H1 (cell line): ENCODE data around the gene MBD5. TPM values are rescaled to one million over a fixed set of nuclear protein-coding genes. Genes with fewer than 3 reads are reported as not detected.

Experiments used
- CTCF ChIA-PET: fragments of 300-600 bp; sonication (Branson Sonifier 250); formaldehyde crosslinking; loops from one replicate; lab custom pipeline; 2021; ENCODE audit not compliant: partially characterized antibody; lab: Charles Lee
- POLR2A ChIA-PET: fragments of 300-600 bp; sonication (Branson Sonifier 250); formaldehyde crosslinking; loops from one replicate; lab custom pipeline; 2021; ENCODE audit warnings: inconsistent platforms; ENCODE audit not compliant: partially characterized antibody; lab: Charles Lee
- DNase-seq, 2 experiments: peaks; one replicate each; pipeline versions ENCODE4 v3.0.0 to v3.0.0-alpha.2; 2010 to 2022; ENCODE audit warnings: low spot score in 2 of 2, low read depth in 1 of 2, mixed read lengths in 1 of 2
- FAIRE-seq: peaks from 2 replicates; lab custom pipeline; 2011; peaks lifted over from hg19 to GRCh38; lab: Jason Lieb, UNC
- H2AFZ ChIP-seq: 2 replicates; pipeline ENCODE4 v1.8.1; 2012; ENCODE audit warnings: low read length, inconsistent platforms
- H2AK5ac ChIP-seq: 2 replicates; pipeline ENCODE4 v1.6.1; 2013; ENCODE audit warnings: low read depth, low read length
- H2BK120ac ChIP-seq: replicated peaks from 2 replicates; pipeline ENCODE3; 2013; ENCODE audit warnings: low read depth, low read length, inconsistent platforms
- H2BK12ac ChIP-seq: 2 replicates; pipeline ENCODE4 v1.6.1; 2013; ENCODE audit warnings: low read depth, low read length
- H2BK15ac ChIP-seq: 2 replicates; pipeline ENCODE4 v1.6.1; 2013; ENCODE audit warnings: low read length
- H2BK20ac ChIP-seq: 2 replicates; pipeline ENCODE4 v1.6.1; 2013; ENCODE audit warnings: low read length
- H2BK5ac ChIP-seq: 2 replicates; pipeline ENCODE4 v1.6.1; 2013; ENCODE audit warnings: low read depth, low read length
- H3K14ac ChIP-seq: 2 replicates; pipeline ENCODE4 v1.6.1; 2013; ENCODE audit warnings: inconsistent platforms; ENCODE audit not compliant: insufficient read length
- H3K18ac ChIP-seq: 2 replicates; pipeline ENCODE4 v1.6.1; 2013; ENCODE audit warnings: low read length; ENCODE audit errors: extremely low read depth
- H3K23ac ChIP-seq: 2 replicates; pipeline ENCODE4 v1.6.1; 2013; ENCODE audit warnings: inconsistent platforms; ENCODE audit not compliant: insufficient read length
- H3K23me2 ChIP-seq: 2 replicates; pipeline ENCODE4 v1.6.1; 2013; ENCODE audit warnings: low read depth, low read length
- H3K27ac ChIP-seq: 2 replicates; pipeline ENCODE4 v1.6.1; 2011; ENCODE audit warnings: low read depth, low read length, inconsistent platforms
- H3K27me3 ChIP-seq, 4 experiments: replicated peaks in 1 of 4; 1 replicate in 1 of 4; 2 replicates in 3 of 4; pipeline versions ENCODE4 v1.6.1 to v1.8.1; 2011 to 2013; ENCODE audit warnings: low read length in 3 of 4, mild to moderate bottlenecking in 3 of 4, inconsistent platforms in 2 of 4, mixed read lengths in 2 of 4, moderate library complexity in 1 of 4; ENCODE audit not compliant: control insufficient read depth in 3 of 4, insufficient read depth in 3 of 4; ENCODE audit errors: extremely low read depth in 1 of 4
- H3K36me3 ChIP-seq, 4 experiments: 2 replicates each; pipeline versions ENCODE4 v1.6.1 to v1.8.1; 2011 to 2013; ENCODE audit warnings: mild to moderate bottlenecking in 4 of 4, low read length in 3 of 4, moderate library complexity in 2 of 4, control low read depth in 1 of 4, inconsistent platforms in 1 of 4; ENCODE audit not compliant: insufficient read depth in 4 of 4, control insufficient read depth in 2 of 4
- H3K4ac ChIP-seq: replicated peaks from 2 replicates; pipeline ENCODE3; 2013; ENCODE audit warnings: low read length, low read depth, mixed read lengths, inconsistent platforms; ENCODE audit not compliant: insufficient read length
- H3K4me1 ChIP-seq, 4 experiments: replicated peaks in 1 of 4; 1 replicate in 1 of 4; 2 replicates in 3 of 4; pipeline versions ENCODE4 v1.6.1 to v1.8.1; 2011 to 2013; ENCODE audit warnings: low read length in 3 of 4, inconsistent platforms in 2 of 4, mixed read lengths in 1 of 4; ENCODE audit not compliant: insufficient read depth in 4 of 4, control insufficient read depth in 3 of 4
- H3K4me2 ChIP-seq, 2 experiments: 2 replicates each; pipeline versions ENCODE4 v1.6.1 to v1.8.1; 2011 to 2013; ENCODE audit warnings: low read depth in 2 of 2, low read length in 2 of 2, control low read depth in 1 of 2, inconsistent platforms in 1 of 2, mild to moderate bottlenecking in 1 of 2; ENCODE audit not compliant: insufficient read depth in 1 of 2
- H3K4me3 ChIP-seq, 4 experiments: fragments of 200-600, 300-600 bp in 1 of 4; sonication (generic), shearing (Covaris generic), sonication (Bioruptor Twin) in 1 of 4; 2 replicates each; pipeline versions ENCODE4 v1.5.1 to v1.8.1; 2011 to 2016; ENCODE audit warnings: low read length in 4 of 4, low read depth in 3 of 4, control low read depth in 2 of 4, inconsistent platforms in 2 of 4, mild to moderate bottlenecking in 2 of 4, mixed read lengths in 1 of 4, moderate library complexity in 1 of 4; ENCODE audit not compliant: insufficient read depth in 2 of 4; ENCODE audit errors: extremely low read depth in 1 of 4
- H3K56ac ChIP-seq: replicated peaks from 2 replicates; pipeline ENCODE3; 2013; ENCODE audit warnings: low read depth, mild to moderate bottlenecking, mixed read lengths, low read length, inconsistent platforms; ENCODE audit not compliant: insufficient read length
- H3K79me1 ChIP-seq: 2 replicates; pipeline ENCODE4 v1.6.1; 2013; ENCODE audit warnings: low read depth, low read length, control low read depth
- H3K79me2 ChIP-seq, 2 experiments: 2 replicates each; pipeline versions ENCODE4 v1.6.1 to v1.8.1; 2012 to 2013; ENCODE audit warnings: low read length in 2 of 2, mild to moderate bottlenecking in 2 of 2, inconsistent platforms in 1 of 2; ENCODE audit not compliant: insufficient read depth in 2 of 2, control insufficient read depth in 1 of 2
- H3K9ac ChIP-seq, 4 experiments: replicated peaks in 1 of 4; 1 replicate in 1 of 4; 2 replicates in 3 of 4; pipeline versions ENCODE4 v1.6.1 to v1.8.1; 2011 to 2013; ENCODE audit warnings: low read depth in 3 of 4, low read length in 3 of 4, control low read depth in 2 of 4, mild to moderate bottlenecking in 2 of 4, moderate library complexity in 2 of 4, inconsistent platforms in 1 of 4; ENCODE audit errors: extremely low read depth in 1 of 4
- H3K9me3 ChIP-seq, 2 experiments: 2 replicates each; pipeline versions ENCODE4 v1.6.1 to v1.8.1; 2012 to 2013; ENCODE audit warnings: mild to moderate bottlenecking in 2 of 2, moderate library complexity in 2 of 2, control low read depth in 1 of 2, inconsistent platforms in 1 of 2, low read depth in 1 of 2, low read length in 1 of 2, mixed read lengths in 1 of 2; ENCODE audit not compliant: insufficient read depth in 2 of 2
- H4K20me1 ChIP-seq, 2 experiments: replicated peaks in 1 of 2; 2 replicates each; pipeline versions ENCODE3 to v1.8.1; 2011 to 2013; ENCODE audit warnings: inconsistent platforms in 2 of 2, low read length in 2 of 2, mild to moderate bottlenecking in 1 of 2; ENCODE audit not compliant: insufficient read depth in 2 of 2, control insufficient read depth in 1 of 2
- H4K5ac ChIP-seq: 2 replicates; pipeline ENCODE4 v1.6.1; 2013; ENCODE audit warnings: low read length, low read depth, mixed read lengths, inconsistent platforms; ENCODE audit not compliant: insufficient read length
- H4K8ac ChIP-seq: 2 replicates; pipeline ENCODE4 v1.8.0; 2013; ENCODE audit warnings: mild to moderate bottlenecking, moderate library complexity, low read length, inconsistent platforms; ENCODE audit not compliant: insufficient read depth; ENCODE audit errors: extremely low read depth
- H4K91ac ChIP-seq: replicated peaks from 2 replicates; pipeline ENCODE3; 2013; ENCODE audit warnings: low read length, mixed read lengths, inconsistent platforms; ENCODE audit not compliant: insufficient read length
- HDAC2 ChIP-seq, 2 experiments: fragments of 300-600 bp in 1 of 2; sonication (generic) in 1 of 2; IDR thresholded peaks; 2 replicates each; pipeline ENCODE4 v1.6.1; 2011 to 2012; ENCODE audit warnings: low read depth in 2 of 2, low read length in 2 of 2, mild to moderate bottlenecking in 2 of 2, moderate library complexity in 2 of 2, borderline replicate concordance in 1 of 2, inconsistent platforms in 1 of 2
- HDAC6 ChIP-seq: IDR thresholded peaks from one replicate; pipeline ENCODE4 v1.7.1; 2012; ENCODE audit warnings: low read depth, mild to moderate bottlenecking, inconsistent platforms, low read length, moderate library complexity
- KDM4A ChIP-seq: IDR thresholded peaks from one replicate; pipeline ENCODE4 v1.7.1; 2012; ENCODE audit warnings: low read depth, mild to moderate bottlenecking, moderate library complexity, low read length, inconsistent platforms; ENCODE audit not compliant: severe bottlenecking
- SIX5 ChIP-seq: IDR thresholded peaks from 2 replicates; pipeline ENCODE4 v1.6.1; 2011; ENCODE audit warnings: mild to moderate bottlenecking, low read depth, low read length
- TCF12 ChIP-seq: IDR thresholded peaks from 2 replicates; pipeline ENCODE4 v1.6.1; 2011; ENCODE audit warnings: low read depth, mild to moderate bottlenecking, low read length
- YY1 ChIP-seq: IDR thresholded peaks from 2 replicates; pipeline ENCODE4 v1.6.1; 2011; ENCODE audit warnings: low read depth, mild to moderate bottlenecking, low read length
- ZNF274 ChIP-seq: IDR thresholded peaks from 2 replicates; pipeline ENCODE4 v1.7.0; 2012; ENCODE audit warnings: low read length, borderline replicate concordance; ENCODE audit errors: extremely low read depth
- WGBS, 2 experiments: shearing (Covaris generic) in 1 of 2; methylation state at CpG; one replicate each; pipeline versions ENCODE4 v1.1.6 to v1.1.7; 2013 to 2015; ENCODE audit warnings: low lambda C conversion rate in 2 of 2, mixed read lengths in 2 of 2, inconsistent platforms in 1 of 2, low coverage in 1 of 2, missing lambda C conversion rate in 1 of 2; ENCODE audit not compliant: insufficient replicate concordance in 2 of 2, insufficient coverage in 1 of 2, insufficient read length in 1 of 2; ENCODE audit errors: extremely low coverage in 1 of 2, missing lambda C conversion rate in 1 of 2; 5-methylcytosine and 5-hydroxymethylcytosine counted together
- polyA plus RNA-seq, 7 experiments: library from polyadenylated mRNA; depleted of rRNA in 3 of 7; stranded (reverse) in 5 of 7; unstranded in 2 of 7; fragments of >200 nt in 5 of 7; fragments of 200-250 nt in 2 of 7; gene quantifications; 1 replicate in 5 of 7; 2 replicates in 1 of 7; 4 replicates in 1 of 7; pipeline versions ENCODE4 v1.2.1 to v1.2.3, GENCODE V29; 2011 to 2013; ENCODE audit warnings: missing spikeins in 2 of 7, mixed read lengths in 2 of 7
- total RNA-seq: library from RNA; stranded (reverse); fragmentation: NEBNext Ultra II Directional; extraction: Animal tissue kit (Norgen Biotek cat#: 25700); gene quantifications from 2 replicates; pipeline ENCODE4 v1.2.1, GENCODE V29; 2021

MBD5 gene
- total and polyA plus RNA-seq, 2 of the 8 experiments (the other 6 are each of a cell fraction or from before 2014, with no cell fraction given), result 9.7 to 29.4 TPM

- H4K20me1 ChIP-seq, result no peaks in the 10 kb centered on the region
- H2BK120ac ChIP-seq, result no peak overlapping the region
- H3K27me3 ChIP-seq, result no peaks in the 10 kb centered on the region
- H3K9ac ChIP-seq, result no peak overlapping the region
- no peak overlapping the region for H2AK5ac ChIP-seq
- POLR2A ChIA-PET, result no interaction called here
- H2BK20ac ChIP-seq, result no peak overlapping the region
- H3K56ac ChIP-seq, result no peak overlapping the region
- no peaks in the 10 kb centered on the region for H3K79me1 ChIP-seq
- no peak overlapping the region for H3K4me3 ChIP-seq
- no peak overlapping the region for H3K4ac ChIP-seq
- peaks cover 2% of the 10 kb centered on the region; the same call in 1 of the 2 replicates for H3K23me2 ChIP-seq
- no peaks in the 10 kb centered on the region for H3K9me3 ChIP-seq
- no peak overlapping the region for H3K14ac ChIP-seq
- H2AFZ ChIP-seq, result no peak overlapping the region
- H2BK12ac ChIP-seq, result no peak overlapping the region
- DNase-seq (no peak), FAIRE-seq (peak; percentile 24)
- H3K36me3 ChIP-seq, result no peaks in the 10 kb centered on the region
- H3K4me1 ChIP-seq, result peaks cover 2 to 16% (median 9%) of the 10 kb centered on the region in 4 experiments
- H3K4me2 ChIP-seq, result 0 out of 4 replicates have a peak overlapping the region, but pooled peaks of 1 of the 2 experiments have one; percentile 6
- CTCF ChIA-PET, result interaction anchor here (0.6 to 0.7 kb wide), 3 partner anchors 96 to 355 kb away, joined by 3 to 5 read pairs (median 3); no protein-coding TSS in a partner anchor
- H2BK5ac ChIP-seq, result no peak overlapping the region
- H3K27ac ChIP-seq, result no peak overlapping the region
- no peaks in the 10 kb centered on the region for H3K79me2 ChIP-seq
- no peak overlapping the region for H4K91ac ChIP-seq
- no peak overlapping the region for H2BK15ac ChIP-seq
- no peak overlapping the region for H3K18ac ChIP-seq
- H3K23ac ChIP-seq, result no peak overlapping the region
- H4K5ac ChIP-seq, result no peak overlapping the region
- H4K8ac ChIP-seq, result no peak overlapping the region
- WGBS, 2 experiments, result 57% methylated on average over 7 of the region's 7 CpGs; no CpG with 5 or more reads in 1 of the 2 experiments
- TF ChIP-seq YY1 (no peak), TCF12 (peak; percentile 86; the same call in 1 of the 2 replicates), ZNF274 (no peak), HDAC2 (IDR thresholded peaks at IDR 0.05; ENCODE audit: borderline replicate concordance in 1 of 2, low read depth in 2 of 2, low read length in 2 of 2) (peak in 1 of 2 experiments; percentile 53; a peak in 1 of 4 replicates), KDM4A (no peak), HDAC6 (no peak), SIX5 (no peak)
Observed at GRCh38 chr2:148519013-148519412, 498.1 kb downstream of the MBD5 start.
